GM21576 (cell line): ENCODE measurements around the gene VPS18.

Experiments
- ATAC-seq: cut with Tn5 transposase; IDR thresholded peaks from one replicate; pipeline ENCODE4 v1.9.1; 2021; ENCODE audit warnings: mild to moderate bottlenecking, moderate library complexity; ENCODE audit not compliant: unreplicated experiment

The VPS18 gene

DNA sequence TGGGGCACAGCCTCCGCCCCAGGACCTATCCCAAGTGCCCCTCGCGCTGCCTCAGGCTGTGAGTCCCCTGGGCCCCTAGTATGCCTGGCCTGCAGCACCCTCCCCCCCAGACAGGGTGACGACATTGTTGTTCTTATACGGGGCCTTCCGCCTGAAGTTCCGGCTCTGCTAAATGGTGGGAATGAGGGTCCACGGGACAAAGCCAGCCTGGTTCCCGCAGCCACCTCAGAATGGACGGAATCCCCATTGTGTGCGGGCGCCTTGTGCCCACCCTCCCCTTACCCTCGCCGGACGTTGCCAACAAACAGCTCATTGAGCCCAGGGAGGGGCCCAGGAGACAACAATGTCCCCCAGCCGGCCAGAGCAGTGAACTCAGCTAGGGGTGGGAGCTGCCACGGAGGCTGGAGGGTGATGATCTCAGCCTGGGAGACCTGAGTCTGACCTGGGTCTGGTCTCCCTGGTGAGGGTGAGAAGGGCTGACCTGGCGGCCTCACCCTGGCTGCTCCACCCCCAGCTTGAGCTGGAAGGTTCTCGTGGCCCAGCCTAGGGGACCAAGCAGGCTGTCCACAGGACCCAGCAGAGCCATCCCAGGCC is 24.6 kb downstream of the VPS18 start:
- ATAC-seq = no peak

DNA sequence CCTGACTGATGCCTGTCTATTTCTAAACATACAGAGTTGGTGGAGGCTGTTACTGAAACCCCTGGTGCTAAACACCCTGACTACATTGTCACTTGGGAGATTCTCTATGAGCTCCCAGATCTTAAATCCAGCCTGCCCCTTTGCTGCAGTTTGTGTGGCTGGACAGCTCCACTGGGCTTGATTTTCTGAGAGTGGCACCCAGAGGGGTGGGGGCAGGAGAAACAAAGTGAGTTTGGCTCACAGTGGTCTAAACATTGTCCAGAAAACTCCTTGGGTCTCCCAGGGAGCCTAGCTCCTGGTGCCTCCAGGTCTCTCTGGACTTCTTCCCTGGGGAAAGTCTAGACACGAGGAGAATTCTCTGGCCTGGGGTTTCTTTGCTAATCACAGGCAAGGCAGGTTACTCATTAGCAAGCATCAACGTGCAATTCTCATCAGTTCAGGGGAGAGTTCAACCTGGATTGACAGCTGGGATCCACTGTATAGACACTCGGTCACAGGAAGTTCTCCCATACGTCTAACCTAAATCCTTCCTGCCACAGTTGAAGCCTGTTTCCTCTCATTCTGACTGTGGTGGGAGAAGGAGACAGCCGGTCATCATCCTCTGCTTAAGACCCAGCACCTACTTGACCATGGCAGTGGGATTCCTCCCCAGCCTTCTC is 27.8 kb downstream of the VPS18 start:
- no peak for ATAC-seq

DNA sequence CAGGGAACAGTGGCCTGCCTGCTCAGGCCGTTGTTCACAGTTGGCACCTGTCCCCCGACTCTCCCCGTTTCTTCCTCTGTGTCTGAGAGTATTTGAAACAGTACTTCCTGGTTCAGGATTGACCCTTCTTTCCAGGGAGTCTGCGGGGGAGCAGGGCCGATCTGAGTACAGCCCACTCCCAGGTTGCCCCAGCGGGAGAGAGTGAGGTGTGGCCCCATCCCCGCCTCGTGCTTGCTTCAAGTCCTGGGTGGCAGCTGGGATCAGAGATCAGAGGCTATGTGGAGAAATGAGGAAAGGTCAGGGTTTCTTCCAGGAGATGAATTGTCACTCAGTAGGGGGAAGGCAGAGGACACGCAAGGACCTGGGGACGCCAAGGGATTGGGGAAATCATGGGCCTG is 28.4 kb downstream of the VPS18 start:
- ATAC-seq = no peak

DNA sequence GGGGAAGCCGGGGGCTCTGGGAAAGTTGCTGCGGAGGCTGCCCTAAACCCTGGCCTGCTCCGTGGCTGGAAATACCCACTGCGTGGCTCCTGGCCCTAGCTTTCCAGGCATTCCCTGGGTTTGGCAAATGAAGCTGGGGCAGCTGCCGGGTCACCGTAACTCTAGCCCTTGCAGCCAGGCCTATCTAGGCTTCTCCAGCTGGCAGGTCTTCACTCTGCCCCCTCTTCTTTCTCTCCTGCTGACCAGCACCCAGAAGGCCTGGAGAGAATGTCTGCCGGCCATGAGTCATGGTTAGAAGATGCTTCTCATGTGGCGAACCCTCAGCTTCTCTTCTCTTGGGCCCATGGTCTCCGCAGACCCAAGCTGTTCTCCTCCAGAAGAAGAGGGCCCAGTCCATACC is 29.3 kb downstream of the VPS18 start:
- ATAC-seq = no peak

DNA sequence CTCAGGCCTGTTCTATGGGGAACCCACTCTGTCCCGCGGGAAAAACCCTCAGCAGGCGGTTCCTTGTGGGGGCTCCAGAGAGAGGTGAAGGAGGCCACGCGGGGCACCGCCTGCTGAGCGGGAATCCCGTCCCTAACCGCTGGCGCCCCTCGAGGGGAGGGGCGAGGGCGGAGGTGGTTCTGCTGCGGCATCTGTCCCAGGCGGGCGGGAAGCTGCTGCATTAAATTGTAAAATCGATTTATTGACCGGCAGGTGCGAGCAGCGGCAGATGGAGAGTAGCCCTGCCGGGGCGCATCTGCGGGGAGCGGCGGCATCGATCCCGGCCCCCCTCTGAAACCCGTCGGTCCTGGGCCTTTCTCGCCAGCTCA is 31.2 kb downstream of the VPS18 start:
- ATAC-seq = no peak

DNA sequence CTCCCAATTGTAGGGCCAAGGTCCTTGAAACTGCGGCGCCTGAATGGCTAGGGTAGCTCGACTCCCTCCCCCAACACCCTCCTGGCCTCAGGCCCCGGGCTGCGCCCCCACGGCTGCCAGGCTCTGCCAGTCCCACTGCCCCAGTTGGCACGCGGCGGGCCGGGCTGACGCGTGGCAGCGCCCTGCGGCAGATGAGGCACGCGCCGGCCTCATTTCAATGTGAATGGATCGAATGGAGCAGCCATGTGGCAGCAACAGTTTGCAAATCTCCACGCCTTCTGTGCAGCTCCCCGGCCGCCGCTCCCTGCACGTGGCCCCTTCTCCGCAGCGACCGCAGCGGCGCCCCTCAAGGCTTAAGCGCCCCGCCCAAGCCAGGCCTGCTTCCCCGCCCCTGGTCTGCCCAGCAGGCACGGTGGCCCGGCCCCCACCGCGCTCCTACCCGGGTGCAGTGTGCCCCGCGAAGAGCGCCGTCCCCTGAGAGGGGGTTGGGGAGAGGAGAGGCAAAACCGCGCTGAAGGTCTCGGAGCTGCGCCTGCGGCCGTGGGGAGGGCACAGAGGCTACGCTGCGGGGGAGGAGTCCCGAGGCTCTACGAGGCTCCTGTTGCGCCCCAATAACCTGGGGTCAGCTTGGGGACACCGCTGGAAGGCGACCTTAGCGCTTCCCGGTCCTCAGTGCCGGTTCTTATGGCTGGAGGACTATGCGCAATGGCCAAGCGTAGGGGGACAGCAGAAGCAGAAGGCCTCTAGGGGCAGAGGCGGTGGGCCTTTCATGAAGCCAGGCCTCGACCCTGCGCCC is 31.8 kb downstream of the VPS18 start:
- ATAC-seq = no peak

DNA sequence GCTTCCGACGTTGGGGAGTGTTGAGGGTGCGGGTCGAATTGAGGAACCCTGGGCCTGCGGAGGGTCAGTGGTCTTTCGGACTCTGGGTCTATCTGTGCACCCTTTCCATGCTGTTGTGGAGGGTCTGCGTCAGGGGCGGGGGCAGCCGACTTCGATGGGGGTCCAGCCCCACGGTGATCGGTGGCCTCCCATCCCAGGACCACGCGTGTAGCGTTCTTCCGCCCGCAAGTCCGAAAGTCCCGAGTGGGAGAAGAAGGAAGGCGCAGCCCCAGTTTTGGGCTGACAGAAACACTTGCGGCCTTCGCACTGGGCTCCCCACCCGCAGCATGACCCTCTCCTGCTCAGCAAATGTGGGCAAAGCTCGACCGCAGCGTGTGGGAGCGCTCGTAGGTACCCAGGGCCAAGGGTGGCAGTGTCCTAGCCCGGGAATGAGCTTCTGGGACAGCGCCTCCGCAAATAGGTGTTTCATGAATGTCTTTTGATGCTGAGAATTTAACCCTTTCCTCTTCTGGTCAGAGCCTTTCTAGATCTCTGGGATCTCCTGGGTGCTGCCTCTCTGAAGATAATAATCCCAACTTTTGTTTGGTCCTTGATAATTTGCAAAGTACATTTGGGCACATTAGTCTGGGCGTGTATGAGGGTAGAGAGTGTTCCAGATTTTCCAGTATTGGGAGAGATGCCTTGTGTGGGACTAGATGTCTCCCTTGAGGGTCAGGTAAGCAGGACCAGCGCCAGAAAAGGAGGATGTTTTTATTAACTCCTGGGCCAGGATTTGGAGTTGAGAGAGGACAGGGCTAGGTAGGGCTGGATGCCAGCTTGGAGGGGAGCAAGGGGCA is 32.6 kb downstream of the VPS18 start:
- ATAC-seq = no peak

DNA sequence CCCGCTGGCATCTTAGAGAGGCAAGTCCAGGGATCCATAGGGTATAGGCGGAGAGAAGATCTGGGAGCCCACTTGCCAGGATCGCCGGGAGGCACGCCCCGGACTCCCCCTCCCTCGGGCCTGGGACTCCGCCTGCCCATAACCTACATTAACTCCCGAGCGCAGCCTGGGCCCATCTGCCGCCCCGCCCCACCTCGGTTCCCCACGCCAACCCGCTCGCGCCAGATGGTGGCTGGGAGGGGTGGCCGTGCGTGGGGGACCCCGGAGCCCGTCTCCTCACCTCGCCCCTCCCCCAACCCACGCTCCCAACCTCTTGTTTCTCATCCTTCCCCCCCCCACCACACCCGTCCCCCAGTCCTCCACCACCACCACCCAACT is 33.2 kb downstream of the VPS18 start:
- no peak for ATAC-seq

DNA sequence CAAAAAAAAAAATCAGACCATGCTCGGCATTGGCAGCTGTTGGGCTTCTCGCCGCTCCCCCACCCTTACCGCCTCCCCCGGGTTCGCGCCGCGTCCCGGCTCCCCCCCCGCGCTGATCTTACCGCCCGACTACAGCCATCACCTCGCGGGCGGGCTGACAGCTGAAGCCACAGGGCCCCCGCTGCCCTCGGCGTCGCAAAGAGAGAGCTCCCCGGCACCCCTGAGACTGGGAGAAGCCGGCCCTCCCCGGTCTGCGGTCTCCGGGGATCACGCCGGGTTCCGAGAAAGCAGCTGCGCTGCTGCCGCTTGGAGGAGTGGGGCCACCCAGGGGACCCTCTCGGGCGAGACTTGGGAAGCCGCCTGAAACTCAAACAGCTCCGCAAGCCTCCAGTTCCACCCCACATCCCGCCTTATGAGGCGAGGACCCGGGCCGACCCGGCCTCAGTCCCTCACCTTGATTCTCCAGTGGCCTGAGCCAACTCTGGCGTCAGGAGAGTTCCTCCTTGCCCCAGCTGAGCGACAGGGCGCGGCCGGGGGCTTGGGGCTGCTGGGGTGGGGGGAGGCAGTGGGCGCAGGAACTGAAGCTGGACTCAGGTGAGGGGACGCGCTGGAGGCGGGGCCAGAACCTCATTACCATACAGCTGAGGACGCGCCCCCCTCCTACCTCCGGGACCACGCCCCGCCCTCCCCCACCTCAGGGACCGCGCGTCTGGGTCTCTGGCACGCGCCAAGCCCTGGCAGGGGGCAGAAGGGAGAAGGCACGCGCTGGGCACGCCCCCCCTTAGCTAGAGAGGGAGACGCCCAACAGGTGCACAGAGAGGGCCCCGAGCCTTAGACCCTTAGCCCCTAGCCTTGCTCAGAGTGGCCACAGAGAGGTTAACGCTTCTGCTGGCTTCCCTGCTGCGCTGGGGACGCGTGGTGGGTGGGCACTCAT is 33.9 kb downstream of the VPS18 start:
- ATAC-seq = no peak

DNA sequence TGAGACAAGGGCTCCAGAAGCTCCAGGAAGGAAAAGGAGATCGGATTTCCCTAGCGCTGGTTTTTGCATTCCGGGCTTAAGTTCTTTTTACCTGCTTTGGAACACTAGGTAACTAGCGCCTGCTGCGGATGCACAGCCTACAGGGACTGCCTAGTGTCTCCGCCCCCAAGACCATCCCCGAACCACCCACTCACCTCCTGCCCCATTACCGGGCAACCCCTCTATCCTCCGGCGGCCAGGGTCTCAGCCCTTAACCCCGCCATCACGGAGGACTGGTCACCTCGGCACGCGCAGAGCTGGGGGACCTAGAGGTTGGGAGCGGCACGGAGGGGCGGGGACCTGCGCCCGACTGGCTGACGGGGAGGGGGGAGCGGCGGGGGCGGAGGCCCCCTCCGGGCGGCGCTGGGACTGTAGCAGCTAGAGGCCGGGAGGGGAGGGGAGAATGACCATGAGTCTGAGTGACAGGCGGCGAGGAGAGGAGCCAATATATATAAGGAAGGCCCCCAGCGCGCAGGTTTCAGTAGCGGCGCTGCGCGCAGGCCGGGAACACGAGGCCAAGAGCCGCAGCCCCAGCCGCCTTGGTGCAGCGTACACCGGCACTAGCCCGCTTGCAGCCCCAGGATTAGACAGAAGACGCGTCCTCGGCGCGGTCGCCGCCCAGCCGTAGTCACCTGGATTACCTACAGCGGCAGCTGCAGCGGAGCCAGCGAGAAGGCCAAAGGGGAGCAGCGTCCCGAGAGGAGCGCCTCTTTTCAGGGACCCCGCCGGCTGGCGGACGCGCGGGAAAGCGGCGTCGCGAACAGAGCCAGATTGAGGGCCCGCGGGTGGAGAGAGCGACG is 34.8 kb downstream of the VPS18 start, which contains the start of gene DLL4:
Gene DLL4 (plus strand): TSS at position 520 of the 839 bp plus-strand sequence. CDS start 329 bp downstream, outside the sequence.
- no peak for ATAC-seq

DNA sequence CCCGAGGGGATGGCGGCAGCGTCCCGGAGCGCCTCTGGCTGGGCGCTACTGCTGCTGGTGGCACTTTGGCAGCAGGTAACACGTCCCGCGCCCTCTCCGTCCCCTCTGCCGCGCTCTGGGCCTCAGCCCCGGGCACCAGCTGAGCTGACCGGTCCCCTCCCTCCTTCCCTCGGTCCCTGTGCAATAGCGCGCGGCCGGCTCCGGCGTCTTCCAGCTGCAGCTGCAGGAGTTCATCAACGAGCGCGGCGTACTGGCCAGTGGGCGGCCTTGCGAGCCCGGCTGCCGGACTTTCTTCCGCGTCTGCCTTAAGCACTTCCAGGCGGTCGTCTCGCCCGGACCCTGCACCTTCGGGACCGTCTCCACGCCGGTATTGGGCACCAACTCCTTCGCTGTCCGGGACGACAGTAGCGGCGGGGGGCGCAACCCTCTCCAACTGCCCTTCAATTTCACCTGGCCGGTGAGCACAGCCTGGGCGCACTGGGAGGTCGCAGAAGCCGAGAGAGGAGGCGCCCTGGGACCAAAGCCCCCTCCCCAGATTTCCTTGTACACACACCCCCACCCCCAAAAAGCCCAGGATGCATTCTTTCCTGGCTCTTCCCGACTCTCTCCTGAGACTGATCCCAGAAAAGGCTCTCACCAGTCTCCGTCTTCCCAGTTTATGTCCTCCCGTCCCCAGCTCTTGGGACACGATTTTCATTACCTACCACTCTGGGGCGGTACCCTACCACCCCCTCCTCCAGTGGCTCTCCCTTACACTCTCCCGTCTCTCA is 35.6 kb downstream of the VPS18 start:
- no peak for ATAC-seq

DNA sequence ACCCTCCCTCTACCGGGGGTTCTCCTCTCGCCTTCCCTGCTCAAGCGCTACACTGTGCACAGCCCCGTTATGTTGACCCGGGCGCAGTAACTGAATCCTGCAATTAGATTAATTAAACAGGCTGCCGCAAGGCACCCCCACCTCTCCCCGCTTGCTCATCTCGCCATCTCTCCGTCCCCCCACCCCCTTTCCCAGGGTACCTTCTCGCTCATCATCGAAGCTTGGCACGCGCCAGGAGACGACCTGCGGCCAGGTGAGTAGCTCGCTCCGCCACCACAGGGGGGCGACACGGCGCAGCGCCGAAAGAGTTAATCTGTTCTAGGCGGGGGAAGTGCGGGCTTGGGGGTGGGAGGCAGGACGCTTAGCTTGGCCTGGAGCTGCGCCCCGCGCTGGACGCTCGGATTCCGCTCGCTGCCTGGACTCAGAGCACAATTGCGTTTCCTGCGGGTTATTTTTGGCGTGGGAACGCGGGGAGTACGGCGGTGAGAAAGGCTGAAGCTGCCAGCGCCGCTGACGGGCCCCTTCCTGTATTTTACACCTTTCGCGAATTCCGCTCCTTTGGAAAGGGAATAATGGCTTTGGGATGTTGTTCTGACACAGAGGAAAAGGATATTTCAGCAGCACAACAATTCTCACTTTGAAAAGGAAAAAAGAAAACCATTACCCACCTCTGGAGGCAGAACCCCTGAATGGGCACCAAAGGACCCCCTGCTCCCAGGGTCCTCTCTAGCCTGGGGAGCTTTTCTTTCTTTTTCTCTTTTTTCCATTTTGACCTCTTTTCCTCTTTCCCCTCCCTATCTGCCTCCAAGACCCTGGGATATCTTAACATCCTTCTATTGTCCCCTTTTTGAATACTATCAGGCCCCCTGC is 36.4 kb downstream of the VPS18 start:
- ATAC-seq = no peak

DNA sequence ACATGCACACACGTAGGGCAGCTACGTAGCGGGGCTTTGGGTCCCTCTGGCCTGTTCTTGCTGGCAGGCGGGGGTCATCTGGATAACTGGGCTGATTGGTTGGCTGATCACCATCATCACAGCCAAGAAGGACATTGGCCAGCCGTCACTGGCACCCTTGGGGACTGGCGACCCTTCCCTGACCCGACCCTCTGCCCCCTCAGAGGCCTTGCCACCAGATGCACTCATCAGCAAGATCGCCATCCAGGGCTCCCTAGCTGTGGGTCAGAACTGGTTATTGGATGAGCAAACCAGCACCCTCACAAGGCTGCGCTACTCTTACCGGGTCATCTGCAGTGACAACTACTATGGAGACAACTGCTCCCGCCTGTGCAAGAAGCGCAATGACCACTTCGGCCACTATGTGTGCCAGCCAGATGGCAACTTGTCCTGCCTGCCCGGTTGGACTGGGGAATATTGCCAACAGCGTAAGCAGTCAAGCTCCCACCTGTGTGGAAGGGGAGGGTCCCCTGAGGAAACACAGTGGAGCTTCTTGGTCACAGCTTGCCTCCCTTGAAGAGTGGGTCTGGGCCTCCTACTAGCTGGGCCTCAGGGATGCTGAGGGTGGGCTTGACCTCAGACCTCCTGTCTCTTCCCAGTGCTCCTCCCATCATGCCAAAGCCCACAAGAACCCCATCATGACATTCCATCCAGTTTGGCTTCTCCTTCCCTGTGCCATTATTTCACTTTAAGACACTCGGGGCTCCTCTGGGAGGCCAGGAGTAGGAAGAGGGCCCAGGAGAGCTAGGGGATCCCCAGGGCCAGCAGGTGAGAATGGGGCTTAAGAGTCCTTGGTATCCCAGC is 37.3 kb downstream of the VPS18 start:
- no peak for ATAC-seq

DNA sequence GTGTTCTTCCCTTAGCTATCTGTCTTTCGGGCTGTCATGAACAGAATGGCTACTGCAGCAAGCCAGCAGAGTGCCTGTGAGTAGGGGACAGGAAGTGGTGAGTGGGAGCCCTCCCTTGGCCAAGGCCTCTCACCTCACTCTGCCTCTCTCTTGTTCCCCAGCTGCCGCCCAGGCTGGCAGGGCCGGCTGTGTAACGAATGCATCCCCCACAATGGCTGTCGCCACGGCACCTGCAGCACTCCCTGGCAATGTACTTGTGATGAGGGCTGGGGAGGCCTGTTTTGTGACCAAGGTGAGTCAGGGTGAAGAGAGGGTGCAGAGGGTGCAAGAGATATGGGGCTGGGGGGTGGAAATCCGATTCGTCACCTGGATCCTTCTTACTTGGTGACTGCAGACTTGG is 37.9 kb downstream of the VPS18 start:
- no peak for ATAC-seq

DNA sequence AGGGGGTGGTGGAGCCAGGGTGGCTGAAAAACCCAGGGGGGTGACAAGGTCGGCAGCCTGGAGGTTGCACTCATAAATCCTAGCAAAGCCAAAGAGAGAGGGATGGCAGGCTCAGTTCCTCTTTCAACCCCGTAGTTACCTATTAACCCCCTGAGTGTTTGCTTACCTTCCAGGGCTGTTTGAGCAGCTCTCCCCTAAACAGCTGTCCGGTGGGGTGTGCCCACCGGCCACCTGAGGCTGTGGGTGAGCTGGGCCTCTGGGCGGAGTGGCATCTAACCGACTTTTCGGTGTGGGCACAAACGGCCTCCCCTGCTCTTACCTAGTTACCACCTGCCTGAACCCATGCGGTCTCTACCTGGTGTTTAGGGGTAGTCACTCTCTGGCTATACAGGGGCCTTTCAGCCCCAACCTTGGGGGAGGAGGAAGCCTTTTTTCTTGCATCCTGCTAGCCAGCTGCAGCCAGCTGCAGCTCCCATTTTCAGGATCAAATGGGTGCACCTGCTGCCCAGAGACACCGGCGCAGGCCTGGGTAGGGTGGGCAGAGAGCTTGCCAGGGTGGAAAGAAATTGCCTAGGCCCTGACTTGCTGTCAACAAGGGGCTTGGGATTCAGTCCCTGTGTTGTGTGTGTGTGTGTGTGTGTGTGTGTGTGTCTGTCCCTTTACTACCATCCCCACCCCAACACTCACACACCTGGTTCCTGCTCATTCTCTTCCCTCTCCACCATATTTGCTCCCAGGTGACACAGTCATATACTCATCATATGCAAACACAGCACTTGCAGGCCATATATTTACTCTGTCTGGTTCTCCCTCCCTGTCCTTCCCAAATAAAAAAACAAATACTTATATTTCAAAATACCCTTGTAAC is 38.6 kb downstream of the VPS18 start:
- no peak for ATAC-seq

DNA sequence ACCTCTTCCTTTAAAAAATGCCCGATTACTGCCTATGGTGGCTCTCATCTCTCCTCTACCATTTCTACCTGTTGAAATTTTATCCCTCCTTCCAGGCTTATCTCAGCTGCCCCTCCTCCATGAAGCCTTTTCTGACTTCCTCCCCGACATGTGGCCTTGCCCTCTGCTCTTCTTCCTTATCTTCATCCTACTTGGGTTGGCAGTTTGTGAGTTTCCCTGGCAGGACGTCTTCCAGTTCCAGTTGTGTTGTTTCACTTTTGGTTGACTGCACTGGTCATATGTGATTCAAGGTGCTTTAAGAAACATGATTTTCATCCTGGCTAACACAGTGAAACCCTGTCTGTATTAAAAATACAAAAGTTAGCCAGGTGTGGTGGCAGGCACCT is 39.3 kb downstream of the VPS18 start:
- no peak for ATAC-seq
